SK-N-SH (cell line): ENCODE data around the gene PPP3CB. TPM values are rescaled to one million over a fixed set of nuclear protein-coding genes. Genes with fewer than 3 reads are reported as not detected.
"Not testable (repeated sequence)": the region's sequence is repeated elsewhere in the genome, so short reads cannot be mapped to it uniquely, and the experiment has no call there.

Source experiments
- CTCF ChIA-PET: fragments of 300-600, 350-600 bp; formaldehyde crosslinking; extraction: SDS; loops from one replicate; lab custom pipeline; 2021; lab: Yijun Ruan, JAX
- POLR2A ChIA-PET: fragments of 350-600 bp; sonication (Branson Sonifier 250); formaldehyde crosslinking; extraction: SDS; loops from one replicate; lab custom pipeline; 2020; ENCODE audit warnings: antibody characterized with exemption, inconsistent platforms; lab: Yijun Ruan, JAX
- DNase-seq: peaks from one replicate; pipeline ENCODE4 v3.0.0; 2012
- H2AFZ ChIP-seq: fragments of 200-600 bp; sonication (generic); 2 replicates; pipeline ENCODE4 v1.8.1; 2016; ENCODE audit warnings: antibody characterized with exemption, mild to moderate bottlenecking, low read depth
- H3F3A ChIP-seq: fragments of 200-600 bp; sonication (generic); replicated peaks from 2 replicates; pipeline ENCODE3; 2016; ENCODE audit warnings: antibody characterized with exemption, mild to moderate bottlenecking; ENCODE audit not compliant: insufficient read depth
- H3K27ac ChIP-seq, 2 experiments: fragments of 200-500 bp in 1 of 2; fragments of 200-600 bp in 1 of 2; sonication (Bioruptor generic) in 1 of 2; sonication (generic), shearing (Covaris generic) in 1 of 2; 2 replicates each; pipeline versions ENCODE4 v1.5.1 to v1.6.1; 2014 to 2016; ENCODE audit warnings: low read depth in 2 of 2, inconsistent platforms in 1 of 2, low read length in 1 of 2, mild to moderate bottlenecking in 1 of 2, mixed read lengths in 1 of 2
- H3K27me3 ChIP-seq: fragments of 200-600 bp; sonication (generic), shearing (Covaris generic); 2 replicates; pipeline ENCODE4 v1.6.1; 2016; ENCODE audit warnings: mixed run types; ENCODE audit not compliant: insufficient read depth
- H3K36me3 ChIP-seq, 2 experiments: fragments of 200-500 bp in 1 of 2; fragments of 200-600 bp in 1 of 2; sonication (Bioruptor generic) in 1 of 2; sonication (generic) in 1 of 2; replicated peaks in 1 of 2; 2 replicates each; pipeline versions ENCODE3 to v1.5.1; 2014 to 2016; ENCODE audit warnings: low read length in 1 of 2, mild to moderate bottlenecking in 1 of 2; ENCODE audit not compliant: insufficient read depth in 2 of 2, control insufficient read depth in 1 of 2
- H3K4me1 ChIP-seq, 2 experiments: fragments of 200-500 bp in 1 of 2; fragments of 200-600 bp in 1 of 2; sonication (Bioruptor generic) in 1 of 2; sonication (generic), shearing (Covaris generic) in 1 of 2; 2 replicates each; pipeline versions ENCODE4 v1.5.1 to v1.6.1; 2014 to 2016; ENCODE audit warnings: low read depth in 1 of 2, low read length in 1 of 2, mixed run types in 1 of 2; ENCODE audit not compliant: insufficient read depth in 2 of 2, control insufficient read depth in 1 of 2
- H3K4me2 ChIP-seq: fragments of 200-600 bp; sonication (generic), shearing (Covaris generic); 2 replicates; pipeline ENCODE4 v1.6.1; 2017; ENCODE audit warnings: mixed run types
- H3K4me3 ChIP-seq, 2 experiments: fragments of 200-500 bp in 1 of 2; fragments of 200-600 bp in 1 of 2; sonication (Bioruptor generic) in 1 of 2; sonication (generic), shearing (Covaris generic) in 1 of 2; 2 replicates each; pipeline versions ENCODE4 v1.5.1 to v1.8.1; 2014 to 2016; ENCODE audit warnings: low read depth in 2 of 2, inconsistent platforms in 1 of 2, low read length in 1 of 2, mild to moderate bottlenecking in 1 of 2, mixed read lengths in 1 of 2, moderate library complexity in 1 of 2
- H3K79me2 ChIP-seq: fragments of 200-600 bp; sonication (generic); 2 replicates; pipeline ENCODE4 v1.8.1; 2017; ENCODE audit warnings: mild to moderate bottlenecking; ENCODE audit not compliant: insufficient read depth
- H3K9ac ChIP-seq: fragments of 200-600 bp; sonication (generic); 2 replicates; pipeline ENCODE4 v1.6.1; 2017; ENCODE audit warnings: mixed run types
- H3K9me2 ChIP-seq: fragments of 200-600 bp; sonication (generic); 2 replicates; pipeline ENCODE4 v1.6.1; 2017; ENCODE audit warnings: mixed run types
- H3K9me3 ChIP-seq: fragments of 200-600 bp; sonication (generic); 2 replicates; pipeline ENCODE4 v1.6.1; 2017; ENCODE audit warnings: mixed run types, mild to moderate bottlenecking, moderate library complexity
- H4K20me1 ChIP-seq: fragments of 200-600 bp; sonication (generic); 2 replicates; pipeline ENCODE4 v1.6.1; 2017; ENCODE audit warnings: mild to moderate bottlenecking, mixed run types; ENCODE audit not compliant: insufficient read depth
- CTCF ChIP-seq: fragments of 200-600 bp; sonication (generic); IDR thresholded peaks from 2 replicates; pipeline ENCODE4 v1.6.1; 2017; ENCODE audit warnings: antibody characterized with exemption, mild to moderate bottlenecking, moderate library complexity
- EP300 ChIP-seq, 2 experiments: IDR thresholded peaks; 2 replicates each; pipeline versions ENCODE4 v1.4.0 to v1.6.1; 2012; ENCODE audit warnings: borderline replicate concordance in 1 of 2, low read depth in 1 of 2, low read length in 1 of 2
- EZH2phosphoT487 ChIP-seq: fragments of 200-600 bp; sonication (generic); IDR thresholded peaks from 2 replicates; pipeline ENCODE4 v1.6.1; 2017; ENCODE audit warnings: low read depth, mixed run types, mild to moderate bottlenecking, antibody characterized with exemption, moderate library complexity, borderline replicate concordance
- FOSL2 ChIP-seq: IDR thresholded peaks from 2 replicates; pipeline ENCODE4 v1.4.0; 2012; ENCODE audit warnings: low read depth, mild to moderate bottlenecking, moderate library complexity, borderline replicate concordance
- GABPA ChIP-seq: IDR thresholded peaks from 2 replicates; pipeline ENCODE4 v1.4.0; 2012; ENCODE audit warnings: low read depth, mild to moderate bottlenecking
- IRF3 ChIP-seq: fragments of 150-350 bp; IDR thresholded peaks from 2 replicates; pipeline ENCODE4 v1.6.1; 2016; ENCODE audit warnings: mild to moderate bottlenecking, low read depth, low read length
- MXI1 ChIP-seq: IDR thresholded peaks from 2 replicates; pipeline ENCODE4 v1.6.1; 2012; ENCODE audit warnings: mild to moderate bottlenecking, low read depth, low read length, improper control_type of control experiment
- NRF1 ChIP-seq: IDR thresholded peaks from 2 replicates; pipeline ENCODE4 v1.6.1; 2012; ENCODE audit warnings: low read depth, mild to moderate bottlenecking, low read length
- RCOR1 ChIP-seq: fragments of 150-350 bp; IDR thresholded peaks from 2 replicates; pipeline ENCODE4 v1.6.1; 2017; ENCODE audit warnings: antibody characterized with exemption, low read length
- RFX5 ChIP-seq: IDR thresholded peaks from 2 replicates; pipeline ENCODE4 v1.6.1; 2012; ENCODE audit warnings: mild to moderate bottlenecking, improper control_type of control experiment, low read length
- TCF12 ChIP-seq: IDR thresholded peaks from 2 replicates; pipeline ENCODE4 v1.4.0; 2012
- WGBS: methylation state at CpG from one replicate; pipeline ENCODE4 v1.1.6; 2017; ENCODE audit warnings: low lambda C conversion rate; 5-methylcytosine and 5-hydroxymethylcytosine counted together
- polyA plus RNA-seq, 3 experiments: library from polyadenylated mRNA; depleted of rRNA; stranded (reverse); fragments of >200 nt; gene quantifications; 2 replicates each; pipeline ENCODE4 v1.2.3, GENCODE V29; 2012

PPP3CB gene
- polyA plus RNA-seq, 1 of the 3 experiments (the other 2 are of a cell fraction): 14.5 TPM

GRCh38 chr10:73398024-73398423 lies 97.8 kb downstream of the PPP3CB start:
- CTCF ChIA-PET: interaction anchor here (0.9 to 1.4 kb wide), 2 partner anchors 16 to 134 kb away, joined by 4 to 5 read pairs; no protein-coding TSS in a partner anchor
- Histone ChIP-seq H2AFZ (no peak overlapping the region), H3K27me3 (no peaks in the 10 kb centered on the region), H3K9ac (no peak overlapping the region), H3F3A (no peaks in the 10 kb centered on the region), H3K27ac (no peak overlapping the region), H3K4me2 (no peak overlapping the region), H4K20me1 (peaks cover 31% of the 10 kb centered on the region), H3K36me3 (peaks cover 29 to 39% of the 10 kb centered on the region in 2 experiments), H3K9me2 (no peaks in the 10 kb centered on the region), H3K4me1 (no peaks in the 10 kb centered on the region), H3K9me3 (no peaks in the 10 kb centered on the region), H3K79me2 (peaks cover 78% of the 10 kb centered on the region), H3K4me3 (no peak overlapping the region)
- WGBS: 96% methylated on average over 6 of the region's 6 CpGs
- DNase-seq: no peak
- POLR2A ChIA-PET: no interaction called here
- TF ChIP-seq TCF12 (no peak), EP300 (IDR thresholded peaks at IDR 0.05; ENCODE audit: borderline replicate concordance in 1 of 2, low read depth in 1 of 2, low read length in 1 of 2) (no peak), GABPA (no peak), NRF1 (no peak), MXI1 (no peak), CTCF (peak; percentile 32), IRF3 (no peak)

- H2AFZ ChIP-seq, POLR2A ChIA-PET: not testable (repeated sequence)
- H3K36me3 ChIP-seq: peaks cover 30 to 57% of the 10 kb centered on the region in 2 experiments
Measured at GRCh38 chr10:73394325-73394724, 101.5 kb downstream of the PPP3CB start.

GRCh38 chr10:73388228-73388627 lies 107.6 kb downstream of the PPP3CB start:
- H3K4me3 ChIP-seq: no peak overlapping the region
- WGBS: 97% methylated on average over 4 of the region's 4 CpGs
- no peaks in the 10 kb centered on the region for H3K27me3 ChIP-seq
- no peaks in the 10 kb centered on the region for H3K4me1 ChIP-seq
- TF ChIP-seq RCOR1 (no peak), EZH2phosphoT487 (no peak), RFX5 (no peak), EP300 (IDR thresholded peaks at IDR 0.05; ENCODE audit: borderline replicate concordance in 1 of 2, low read depth in 1 of 2, low read length in 1 of 2) (no peak), FOSL2 (no peak)
- CTCF ChIA-PET: no interaction called here
- DNase-seq: no peak
- H2AFZ ChIP-seq: no peak overlapping the region
- no peak overlapping the region for H3K9ac ChIP-seq
- peaks cover 17% of the 10 kb centered on the region for H3K79me2 ChIP-seq
- POLR2A ChIA-PET: interaction anchor here (0.5 kb wide), 1 partner anchor 27 kb away, joined by 3 read pairs; no protein-coding TSS in a partner anchor
- H3K9me2 ChIP-seq: no peaks in the 10 kb centered on the region
- peaks cover 32 to 68% of the 10 kb centered on the region in 2 experiments for H3K36me3 ChIP-seq
- no peaks in the 10 kb centered on the region for H3K9me3 ChIP-seq
- no peaks in the 10 kb centered on the region for H3F3A ChIP-seq
- no peaks in the 10 kb centered on the region for H4K20me1 ChIP-seq
- H3K27ac ChIP-seq: no peak overlapping the region
- H3K4me2 ChIP-seq: no peak overlapping the region

More at GRCh38 chr10:73394325-73394724, 101.5 kb downstream of the PPP3CB start:
- H3K4me3 ChIP-seq, H3F3A ChIP-seq, H3K9me2 ChIP-seq, H3K27ac ChIP-seq, H3K4me2 ChIP-seq, H4K20me1 ChIP-seq, DNase-seq, H3K27me3 ChIP-seq, H3K9me3 ChIP-seq, H3K4me1 ChIP-seq, H3K9ac ChIP-seq, CTCF ChIA-PET: not testable (repeated sequence)
- H3K79me2 ChIP-seq: peaks cover 59% of the 10 kb centered on the region
- 93% methylated on average over 3 of the region's 4 CpGs for WGBS
